HG02885 (cell line): Measurements from ENCODE around the gene FAN1.
"Not testable (repeated sequence)": the region's sequence is repeated elsewhere in the genome, so short reads cannot be mapped to it uniquely, and the experiment has no call there.

ENCODE experiments used
- ATAC-seq: cut with Tn5 transposase; IDR thresholded peaks from one replicate; pipeline ENCODE4 v1.9.1; 2021; ENCODE audit warnings: mild to moderate bottlenecking; ENCODE audit not compliant: unreplicated experiment, poor library complexity

FAN1 gene

GRCh38 chr15:30903497-30904187, at the start of gene FAN1:
Gene FAN1 (plus strand): TSS chr15:30903915. CDS start chr15:30904664, 749 bp downstream.
- ATAC-seq: peak; percentile 91

- no peak for ATAC-seq
Measured at GRCh38 chr15:30859091-30859874, 44.4 kb upstream of the FAN1 start.

GRCh38 chr15:30865257-30865656, 38.5 kb upstream of the FAN1 start:
- no peak for ATAC-seq

GRCh38 chr15:30870681-30871080, 33.0 kb upstream of the FAN1 start:
- no peak for ATAC-seq

GRCh38 chr15:30872341-30872748, 31.4 kb upstream of the FAN1 start:
- ATAC-seq: no peak

GRCh38 chr15:30877070-30877469, 26.6 kb upstream of the FAN1 start:
- ATAC-seq: no peak

GRCh38 chr15:30878515-30878914, 25.2 kb upstream of the FAN1 start:
- ATAC-seq: no peak

GRCh38 chr15:30882849-30883433, 20.8 kb upstream of the FAN1 start:
- no peak for ATAC-seq

GRCh38 chr15:30883666-30884065, 20.0 kb upstream of the FAN1 start:
- not testable (repeated sequence) for ATAC-seq

GRCh38 chr15:30885814-30886213, 17.9 kb upstream of the FAN1 start:
- ATAC-seq: no peak

- ATAC-seq: no peak
Measured at GRCh38 chr15:30889196-30889595, 14.5 kb upstream of the FAN1 start.

GRCh38 chr15:30895461-30896210, 8.1 kb upstream of the FAN1 start:
- ATAC-seq: no peak

- ATAC-seq: no peak
Measured at GRCh38 chr15:30896211-30896606, 7.5 kb upstream of the FAN1 start.

- ATAC-seq: no peak
Measured at GRCh38 chr15:30901889-30902288, 1.8 kb upstream of the FAN1 start.

GRCh38 chr15:30904812-30905211, 1.1 kb downstream of the FAN1 start:
- ATAC-seq: no peak

GRCh38 chr15:30905821-30906220, 2.1 kb downstream of the FAN1 start:
- ATAC-seq: no peak

- no peak for ATAC-seq
Measured at GRCh38 chr15:30906366-30906765, 2.7 kb downstream of the FAN1 start.

- ATAC-seq: no peak
Measured at GRCh38 chr15:30913761-30914160, 10.0 kb downstream of the FAN1 start.

- no peak for ATAC-seq
Measured at GRCh38 chr15:30917013-30917412, 13.3 kb downstream of the FAN1 start.

GRCh38 chr15:30917675-30918074, 14.0 kb downstream of the FAN1 start:
- ATAC-seq: no peak

GRCh38 chr15:30918366-30918765, 14.7 kb downstream of the FAN1 start:
- no peak for ATAC-seq
